ENCODE data around the gene FAM124A. TPM values are rescaled to one million over a fixed set of nuclear protein-coding genes. Genes with fewer than 3 reads are reported as not detected.

The FAM124A gene

Small RNA genes within 50 kb of the gene (small RNA-seq; reads per million reads assigned to genes)
- gene PRELID3BP2 (ENCODE audit: insufficient read depth), result not detected

Measured in mesendoderm (in vitro differentiated cells).